Glutamatergic neuron (in vitro differentiated cells): Measurements from ENCODE around the gene RDM1. TPM values are rescaled to one million over a fixed set of nuclear protein-coding genes. Genes with fewer than 3 reads are reported as not detected.

Source experiments
- DNase-seq: peaks from one replicate; pipeline ENCODE4 v3.0.0; 2022
- H3K27ac Mint-ChIP-seq: one replicate; pipeline ENCODE4 v1.8.0; 2020; ENCODE audit warnings: mild to moderate bottlenecking, mixed read lengths, inconsistent platforms; ENCODE audit not compliant: unreplicated experiment
- H3K27me3 Mint-ChIP-seq: one replicate; pipeline ENCODE4 v1.8.0; 2020; ENCODE audit warnings: mild to moderate bottlenecking, moderate library complexity, mixed read lengths, inconsistent platforms; ENCODE audit not compliant: unreplicated experiment
- H3K36me3 Mint-ChIP-seq: one replicate; pipeline ENCODE4 v1.8.0; 2020; ENCODE audit warnings: mild to moderate bottlenecking, mixed read lengths, inconsistent platforms; ENCODE audit not compliant: unreplicated experiment
- H3K4me1 Mint-ChIP-seq: one replicate; pipeline ENCODE4 v1.8.0; 2020; ENCODE audit warnings: mild to moderate bottlenecking, low read depth, mixed read lengths, inconsistent platforms; ENCODE audit not compliant: unreplicated experiment
- H3K4me3 Mint-ChIP-seq: one replicate; pipeline ENCODE4 v1.8.0; 2020; ENCODE audit warnings: mild to moderate bottlenecking, mixed read lengths, inconsistent platforms; ENCODE audit not compliant: unreplicated experiment
- H3K9me3 Mint-ChIP-seq: one replicate; pipeline ENCODE4 v1.8.0; 2020; ENCODE audit warnings: mild to moderate bottlenecking, moderate library complexity, mixed read lengths, inconsistent platforms; ENCODE audit not compliant: unreplicated experiment
- total RNA-seq: library from RNA; stranded (reverse); fragmentation: NEBNext Ultra II Directional; extraction: Animal tissue kit (Norgen Biotek cat#: 25700); gene quantifications from one replicate; pipeline ENCODE4 v1.2.1, GENCODE V29; 2021; ENCODE audit not compliant: unreplicated experiment
- TF ChIP-seq, protein P1 (sequence below): fragments of 200-600 bp; sonication (generic); IDR thresholded peaks from one replicate; pipeline ENCODE4 v1.5.0; 2021; ENCODE audit not compliant: partially characterized antibody, unreplicated experiment

Gene RDM1
- total RNA-seq, 1 donor from 2014 or later = not detected

DNA sequence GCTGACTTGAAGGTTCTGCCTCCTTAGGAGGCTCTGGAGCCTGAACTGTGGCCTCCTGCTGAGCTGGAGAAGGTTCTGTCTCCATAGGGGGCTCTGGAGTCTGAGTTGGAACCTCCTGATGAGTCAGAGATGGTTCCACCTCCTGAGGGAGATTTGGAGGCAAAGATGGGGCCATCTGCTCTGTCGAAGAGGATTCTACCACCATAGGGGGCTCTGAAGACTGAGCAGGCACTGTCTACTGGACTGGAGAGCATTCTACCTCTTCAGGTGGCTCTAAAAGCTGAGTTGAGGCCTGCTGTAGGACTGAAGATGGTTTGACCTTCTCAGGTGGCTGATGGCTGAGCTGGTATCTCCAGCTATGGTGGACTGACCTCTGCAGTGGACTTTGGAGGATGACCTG is 16.2 kb downstream of the RDM1 start:
- no peak overlapping the region for H3K4me3 Mint-ChIP-seq
- H3K4me1 Mint-ChIP-seq = no peaks in the 10 kb centered on the region
- H3K36me3 Mint-ChIP-seq = peaks cover 5% of the 10 kb centered on the region
- H3K27ac Mint-ChIP-seq = no peak overlapping the region
- H3K9me3 Mint-ChIP-seq = no peaks in the 10 kb centered on the region
- no peaks in the 10 kb centered on the region for H3K27me3 Mint-ChIP-seq
- TF ChIP-seq, protein P1, sequence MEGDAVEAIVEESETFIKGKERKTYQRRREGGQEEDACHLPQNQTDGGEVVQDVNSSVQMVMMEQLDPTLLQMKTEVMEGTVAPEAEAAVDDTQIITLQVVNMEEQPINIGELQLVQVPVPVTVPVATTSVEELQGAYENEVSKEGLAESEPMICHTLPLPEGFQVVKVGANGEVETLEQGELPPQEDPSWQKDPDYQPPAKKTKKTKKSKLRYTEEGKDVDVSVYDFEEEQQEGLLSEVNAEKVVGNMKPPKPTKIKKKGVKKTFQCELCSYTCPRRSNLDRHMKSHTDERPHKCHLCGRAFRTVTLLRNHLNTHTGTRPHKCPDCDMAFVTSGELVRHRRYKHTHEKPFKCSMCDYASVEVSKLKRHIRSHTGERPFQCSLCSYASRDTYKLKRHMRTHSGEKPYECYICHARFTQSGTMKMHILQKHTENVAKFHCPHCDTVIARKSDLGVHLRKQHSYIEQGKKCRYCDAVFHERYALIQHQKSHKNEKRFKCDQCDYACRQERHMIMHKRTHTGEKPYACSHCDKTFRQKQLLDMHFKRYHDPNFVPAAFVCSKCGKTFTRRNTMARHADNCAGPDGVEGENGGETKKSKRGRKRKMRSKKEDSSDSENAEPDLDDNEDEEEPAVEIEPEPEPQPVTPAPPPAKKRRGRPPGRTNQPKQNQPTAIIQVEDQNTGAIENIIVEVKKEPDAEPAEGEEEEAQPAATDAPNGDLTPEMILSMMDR = no peak
- DNase-seq = no peak

GRCh38 chr17:35913609-35914008 is 17.0 kb downstream of the RDM1 start:
- TF ChIP-seq, protein P1 = no peak
- DNase-seq = no peak
- H3K27me3 Mint-ChIP-seq = no peaks in the 10 kb centered on the region
- no peaks in the 10 kb centered on the region for H3K4me1 Mint-ChIP-seq
- H3K9me3 Mint-ChIP-seq = no peaks in the 10 kb centered on the region
- H3K4me3 Mint-ChIP-seq = no peak overlapping the region
- H3K27ac Mint-ChIP-seq = no peak overlapping the region
- H3K36me3 Mint-ChIP-seq = peaks cover 10% of the 10 kb centered on the region

DNA sequence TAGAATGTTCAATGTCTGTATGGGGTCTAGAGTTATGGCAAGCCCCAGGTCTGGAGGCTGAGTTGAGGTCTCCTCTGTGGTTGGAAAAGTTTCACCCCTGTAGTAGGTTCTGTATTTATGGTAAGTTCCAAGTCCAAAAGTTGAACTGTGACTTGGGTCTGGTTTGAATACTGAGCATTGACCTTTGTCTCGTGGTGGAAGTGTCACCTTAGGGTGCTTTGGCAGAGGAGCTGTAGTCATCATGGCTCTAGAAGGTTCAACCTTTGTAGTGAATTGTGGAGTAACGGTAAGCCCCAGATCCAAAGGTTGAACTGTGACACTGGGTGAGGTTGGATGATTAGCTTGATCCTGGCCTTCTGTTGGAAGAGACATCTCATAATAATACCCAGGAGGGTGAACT is 17.6 kb downstream of the RDM1 start:
- no peak for DNase-seq
- Mint-ChIP-seq H3K27ac (no peak overlapping the region), H3K36me3 (peaks cover 10% of the 10 kb centered on the region), H3K4me1 (no peaks in the 10 kb centered on the region), H3K4me3 (no peak overlapping the region), H3K9me3 (no peaks in the 10 kb centered on the region), H3K27me3 (no peaks in the 10 kb centered on the region)
- TF ChIP-seq, protein P1 = no peak

- no peak for DNase-seq
- TF ChIP-seq, protein P1 = no peak
- no peaks in the 10 kb centered on the region for H3K9me3 Mint-ChIP-seq
- H3K27me3 Mint-ChIP-seq = no peaks in the 10 kb centered on the region
- peaks cover 10% of the 10 kb centered on the region for H3K36me3 Mint-ChIP-seq
- H3K4me3 Mint-ChIP-seq = no peak overlapping the region
- H3K27ac Mint-ChIP-seq = no peak overlapping the region
- H3K4me1 Mint-ChIP-seq = no peaks in the 10 kb centered on the region
Observed at GRCh38 chr17:35912339-35912912, 18.1 kb downstream of the RDM1 start.

GRCh38 chr17:35909408-35909807 is 21.2 kb downstream of the RDM1 start:
- H3K4me1 Mint-ChIP-seq = no peaks in the 10 kb centered on the region
- no peak overlapping the region for H3K4me3 Mint-ChIP-seq
- TF ChIP-seq, protein P1 = no peak
- H3K36me3 Mint-ChIP-seq = peaks cover 6% of the 10 kb centered on the region
- no peaks in the 10 kb centered on the region for H3K27me3 Mint-ChIP-seq
- DNase-seq = no peak
- H3K9me3 Mint-ChIP-seq = no peaks in the 10 kb centered on the region
- no peak overlapping the region for H3K27ac Mint-ChIP-seq
